Liver (tissue), 9 donors: Measurements from ENCODE around the gene STARD3. TPM values are rescaled to one million over a fixed set of nuclear protein-coding genes. Genes with fewer than 3 reads are reported as not detected.
A peak's percentile ranks its signal among the peaks of the same experiment; 100 is the strongest.

ENCODE experiments used
- DNase-seq: peaks from one replicate; pipeline ENCODE4 v3.0.0-alpha.2; 2017; ENCODE audit warnings: low spot score
- H3K27ac ChIP-seq, 2 donors: one replicate each; pipeline ENCODE4 v1.7.0; 2013; ENCODE audit warnings: inconsistent platforms in 2 of 2, low read length in 2 of 2, control low read depth in 1 of 2, low read depth in 1 of 2, mild to moderate bottlenecking in 1 of 2
- H3K27me3 ChIP-seq, 4 donors: one replicate each; pipeline versions ENCODE4 v1.6.1 to v1.7.0; 2013; ENCODE audit warnings: low read length in 3 of 4, inconsistent platforms in 1 of 4, mild to moderate bottlenecking in 1 of 4, moderate library complexity in 1 of 4; ENCODE audit not compliant: control insufficient read depth in 4 of 4, insufficient read depth in 4 of 4
- H3K36me3 ChIP-seq, 4 donors: one replicate each; pipeline versions ENCODE4 v1.6.1 to v1.7.0; 2013; ENCODE audit warnings: low read length in 3 of 4, mild to moderate bottlenecking in 3 of 4, low read depth in 1 of 4, moderate library complexity in 1 of 4; ENCODE audit not compliant: control insufficient read depth in 4 of 4, insufficient read depth in 3 of 4
- H3K4me1 ChIP-seq, 4 donors: one replicate each; pipeline versions ENCODE4 v1.6.1 to v1.7.0; 2013; ENCODE audit warnings: low read length in 3 of 4, mild to moderate bottlenecking in 3 of 4, moderate library complexity in 1 of 4; ENCODE audit not compliant: control insufficient read depth in 4 of 4, insufficient read depth in 4 of 4
- H3K4me3 ChIP-seq, 3 donors: one replicate each; pipeline versions ENCODE4 v1.6.1 to v1.7.0; 2013; ENCODE audit warnings: low read length in 3 of 3, control low read depth in 1 of 3, low read depth in 1 of 3, mild to moderate bottlenecking in 1 of 3
- H3K9ac ChIP-seq, 2 donors: one replicate each; pipeline ENCODE4 v1.7.0; 2013; ENCODE audit warnings: low read length in 2 of 2, mild to moderate bottlenecking in 2 of 2, moderate library complexity in 2 of 2, control low read depth in 1 of 2, low read depth in 1 of 2
- H3K9me3 ChIP-seq, 4 donors: one replicate each; pipeline versions ENCODE4 v1.6.1 to v1.7.0; 2013; ENCODE audit warnings: low read length in 3 of 4; ENCODE audit not compliant: control insufficient read depth in 4 of 4
- EGR1 ChIP-seq, 2 donors: IDR thresholded peaks; 2 replicates each; pipeline ENCODE4 v1.6.1; 2016 to 2018; ENCODE audit warnings: antibody characterized with exemption in 2 of 2, low read depth in 2 of 2
- FOXA1 ChIP-seq: IDR thresholded peaks from 2 replicates; pipeline ENCODE4 v1.6.1; 2016; ENCODE audit warnings: antibody characterized with exemption
- FOXA2 ChIP-seq: IDR thresholded peaks from 2 replicates; pipeline ENCODE4 v1.6.1; 2016; ENCODE audit warnings: antibody characterized with exemption
- GABPA ChIP-seq, 2 donors: IDR thresholded peaks in 1 of 2; conservative IDR thresholded peaks in 1 of 2; 2 replicates each; pipeline ENCODE4 v1.6.1; 2016; ENCODE audit warnings: antibody characterized with exemption in 2 of 2, mild to moderate bottlenecking in 1 of 2, moderate library complexity in 1 of 2
- HNF4A ChIP-seq, 2 donors: conservative IDR thresholded peaks; 2 replicates each; pipeline ENCODE4 v1.6.1; 2016; ENCODE audit warnings: antibody characterized with exemption in 2 of 2, mild to moderate bottlenecking in 2 of 2
- HNF4G ChIP-seq: IDR thresholded peaks from 2 replicates; pipeline ENCODE4 v1.6.1; 2016; ENCODE audit warnings: antibody characterized with exemption
- JUND ChIP-seq, 2 donors: IDR thresholded peaks; 2 replicates each; pipeline ENCODE4 v1.6.1; 2016; ENCODE audit warnings: antibody characterized with exemption in 2 of 2
- MAX ChIP-seq: IDR thresholded peaks from 2 replicates; pipeline ENCODE4 v1.6.1; 2016; ENCODE audit warnings: antibody characterized with exemption
- NR2F2 ChIP-seq: IDR thresholded peaks from 2 replicates; pipeline ENCODE4 v1.6.1; 2016; ENCODE audit warnings: antibody characterized with exemption
- RAD21 ChIP-seq, 2 donors: IDR thresholded peaks; 2 replicates each; pipeline ENCODE4 v1.6.1; 2016; ENCODE audit warnings: antibody characterized with exemption in 2 of 2, mild to moderate bottlenecking in 2 of 2
- REST ChIP-seq: IDR thresholded peaks from 2 replicates; pipeline ENCODE4 v1.6.1; 2016; ENCODE audit warnings: antibody characterized with exemption, mild to moderate bottlenecking
- RXRA ChIP-seq, 2 donors: IDR thresholded peaks; 2 replicates each; pipeline ENCODE4 v1.6.1; 2017 to 2018; ENCODE audit warnings: antibody characterized with exemption in 2 of 2, mild to moderate bottlenecking in 1 of 2
- SP1 ChIP-seq: IDR thresholded peaks from 2 replicates; pipeline ENCODE4 v1.6.1; 2018; ENCODE audit warnings: antibody characterized with exemption, mild to moderate bottlenecking
- TAF1 ChIP-seq: conservative IDR thresholded peaks from 2 replicates; pipeline ENCODE4 v1.6.1; 2016; ENCODE audit warnings: antibody characterized with exemption, mild to moderate bottlenecking
- ZBTB33 ChIP-seq: IDR thresholded peaks from 2 replicates; pipeline ENCODE4 v1.6.1; 2016; ENCODE audit warnings: antibody characterized with exemption
- WGBS: extraction: QIAGEN DNeasy Blood & Tissue Kit; methylation state at CpG from one replicate; pipeline ENCODE4 v1.1.7; 2013; 5-methylcytosine and 5-hydroxymethylcytosine counted together
- polyA plus RNA-seq, 2 donors: library from polyadenylated mRNA; stranded (reverse) in 1 of 2; unstranded in 1 of 2; fragments of 200-250 nt in 1 of 2; fragments of >200 nt in 1 of 2; fragmentation: Nextera tagmentation in 1 of 2; extraction: Ambion mirVana in 1 of 2; gene quantifications; one replicate each; pipeline versions ENCODE4 v1.2.1 to v1.2.3, GENCODE V29; 2013 to 2015
- total RNA-seq, 2 donors: library from RNA; depleted of rRNA; stranded (reverse); fragments of >200 nt; gene quantifications; one replicate each; pipeline ENCODE4 v1.2.3, GENCODE V29; 2014
- donor health status: healthy.
- donor health status: healthy.
- donor health status: healthy.
- donor health status: healthy.
- donor health status: healthy.

STARD3 gene
- total and polyA plus RNA-seq, 4 donors = 15.0 to 34.0 (median 23.2) TPM

- no peaks in the 10 kb centered on the region for H3K27me3 ChIP-seq
- H3K4me3 ChIP-seq = no peak overlapping the region
- no peak overlapping the region for H3K9ac ChIP-seq
- no peaks in the 10 kb centered on the region for H3K36me3 ChIP-seq
- no peaks in the 10 kb centered on the region for H3K9me3 ChIP-seq
- TF ChIP-seq RAD21 (IDR thresholded peaks at IDR 0.05) (no peak), HNF4A (conservative IDR thresholded peaks at IDR 0.05) (peak; percentile 37 to 61), SP1 (peak; percentile 43), TAF1 (no peak), HNF4G (no peak), RXRA (IDR thresholded peaks at IDR 0.05) (peak; percentile 88 to 92), REST (no peak), FOXA2 (no peak), NR2F2 (peak; percentile 51), ZBTB33 (no peak), JUND (IDR thresholded peaks at IDR 0.05) (peak in 1 of 2 donors; percentile 30)
- peaks cover 29 to 65% (median 55%) of the 10 kb centered on the region in 4 donors for H3K4me1 ChIP-seq
- WGBS = 34% methylated on average over 11 of the region's 11 CpGs
- H3K27ac ChIP-seq = peak overlapping the region in 1 of 2 donors; percentile 32
- no peak for DNase-seq
Observed at GRCh38 chr17:39666601-39667261, 29.8 kb downstream of the STARD3 start.

- no peaks in the 10 kb centered on the region for H3K27me3 ChIP-seq
- peak; percentile 74 for DNase-seq
- no peak overlapping the region for H3K9ac ChIP-seq
- peaks cover 29 to 62% (median 51%) of the 10 kb centered on the region in 4 donors for H3K4me1 ChIP-seq
- no peak overlapping the region for H3K4me3 ChIP-seq
- no peaks in the 10 kb centered on the region for H3K9me3 ChIP-seq
- H3K27ac ChIP-seq = no peak overlapping the region
- 13% methylated on average over 49 of the region's 49 CpGs for WGBS
- no peaks in the 10 kb centered on the region for H3K36me3 ChIP-seq
- no peak for TF ChIP-seq MAX
- no peak for TF ChIP-seq FOXA1
- no peak for TF ChIP-seq NR2F2
- TF ChIP-seq RXRA (IDR thresholded peaks at IDR 0.05) = no peak
- TF ChIP-seq TAF1 = no peak
- no peak for TF ChIP-seq RAD21 (IDR thresholded peaks at IDR 0.05)
- TF ChIP-seq EGR1 (IDR thresholded peaks at IDR 0.05; ENCODE audit: low read depth in 2 of 2) = no peak
- TF ChIP-seq HNF4G = no peak
- TF ChIP-seq REST = no peak
- TF ChIP-seq HNF4A (conservative IDR thresholded peaks at IDR 0.05) = no peak
- no peak for TF ChIP-seq SP1
- TF ChIP-seq FOXA2 = no peak
- TF ChIP-seq GABPA (IDR thresholded peaks at IDR 0.05 in 1 of 2, conservative IDR thresholded peaks at IDR 0.05 in 1 of 2) = no peak
- no peak for TF ChIP-seq JUND (IDR thresholded peaks at IDR 0.05)
Observed at GRCh38 chr17:39667262-39667944, 30.5 kb downstream of the STARD3 start.
